Activated CD8-positive, alpha-beta T cell treated with anti-CD3 and anti-CD28 coated beads for 36 hours (primary cell): ENCODE measurements around the gene GGACT. TPM values are rescaled to one million over a fixed set of nuclear protein-coding genes. Genes with fewer than 3 reads are reported as not detected.
"Not testable (repeated sequence)": the region's sequence is repeated elsewhere in the genome, so short reads cannot be mapped to it uniquely, and the experiment has no call there.

Experiments
- ATAC-seq: fragments of 200-7000 bp; cut with Tn5 transposase; one replicate; pipeline ENCODE4 v1.10.0; 2021; ENCODE audit warnings: mild to moderate bottlenecking, moderate library complexity
- CTCF ChIA-PET: fragments of 350-600 bp; sonication (Branson Sonifier 250); formaldehyde crosslinking; loops from one replicate; lab custom pipeline; 2021; ENCODE audit warnings: antibody characterized with exemption; lab: Charles Lee
- POLR2A ChIA-PET: fragments of 350-600 bp; sonication (Branson Sonifier 250); formaldehyde crosslinking; loops from one replicate; lab custom pipeline; 2021; ENCODE audit warnings: antibody characterized with exemption; lab: Charles Lee
- DNase-seq: peaks from one replicate; pipeline ENCODE4 v3.0.0-alpha.2; 2020
- H3K27ac Mint-ChIP-seq: one replicate; pipeline ENCODE4 v1.8.0; 2021; ENCODE audit warnings: mild to moderate bottlenecking, mixed read lengths
- H3K27me3 Mint-ChIP-seq: one replicate; pipeline ENCODE4 v1.8.0; 2021; ENCODE audit warnings: mixed read lengths
- H3K36me3 Mint-ChIP-seq: one replicate; pipeline ENCODE4 v1.8.0; 2021; ENCODE audit warnings: low read depth, mixed read lengths
- H3K4me1 Mint-ChIP-seq: one replicate; pipeline ENCODE4 v1.8.0; 2021; ENCODE audit warnings: low read depth, mixed read lengths
- H3K4me3 Mint-ChIP-seq: one replicate; pipeline ENCODE4 v1.8.0; 2021; ENCODE audit warnings: mild to moderate bottlenecking, moderate library complexity, mixed read lengths
- H3K9me3 Mint-ChIP-seq: one replicate; pipeline ENCODE4 v1.8.0; 2021; ENCODE audit warnings: mixed read lengths
- intact Hi-C: fragments of 100-400 bp; cut with micrococcal nuclease; formaldehyde crosslinking; loops from one replicate; pipeline ENCODE4 v1.10.0; 2022
- total RNA-seq, 2 experiments: library from RNA; stranded (reverse); gene quantifications; one replicate each; pipeline ENCODE4 v1.2.3, GENCODE V29; 2021
- TF ChIP-seq, protein P1 (sequence below): fragments of 200-600 bp; IDR thresholded peaks from one replicate; pipeline ENCODE4 v1.8.0; 2022; ENCODE audit warnings: antibody characterized with exemption, mild to moderate bottlenecking

Gene GGACT
- total RNA-seq, 2 experiments from 2014 or later, result 4.0 to 5.3 TPM

DNA sequence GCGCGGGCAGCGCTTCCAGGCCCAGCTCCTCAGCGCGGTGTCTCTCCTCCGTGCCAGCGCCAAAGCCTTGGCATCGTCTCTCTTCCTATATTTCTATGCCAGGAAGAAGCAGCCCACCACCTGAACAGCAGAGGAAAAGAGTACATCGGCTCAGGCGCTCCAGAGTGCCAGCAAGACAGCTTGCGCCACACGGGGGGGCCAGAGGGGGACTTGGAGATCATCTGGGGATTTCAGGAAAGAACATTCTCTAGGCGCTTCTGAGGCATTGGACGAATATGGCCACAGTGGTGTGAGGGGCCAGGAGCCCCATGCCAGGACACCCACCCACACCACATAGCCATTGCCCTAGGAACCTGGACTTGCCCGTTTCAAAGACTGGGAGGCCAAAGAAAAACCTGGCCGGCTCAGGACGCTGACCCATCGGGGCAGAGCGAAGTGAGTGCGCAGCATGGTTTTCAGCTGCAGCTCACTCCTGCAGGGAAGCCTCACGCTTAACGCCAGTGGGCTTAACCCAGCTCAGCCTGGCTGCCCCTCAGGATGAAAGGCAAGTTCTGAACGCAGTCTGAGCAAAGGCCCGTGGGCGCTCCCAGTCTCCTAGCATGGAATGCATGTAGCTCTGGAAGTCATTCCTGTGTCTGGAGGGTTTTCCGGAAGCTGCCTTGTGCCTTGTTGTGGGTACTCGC lies 62.1 kb downstream of the GGACT start:
- H3K36me3 Mint-ChIP-seq, result no peaks in the 10 kb centered on the region
- no peaks in the 10 kb centered on the region for H3K9me3 Mint-ChIP-seq
- DNase-seq (no peak), ATAC-seq (no peak)
- ChIA-PET POLR2A (no interaction called here), CTCF (interaction anchor here (0.9 to 2.6 kb wide), 2 partner anchors 9 to 12 kb away, joined by 3 to 8 read pairs; no protein-coding TSS in a partner anchor)
- H3K4me1 Mint-ChIP-seq, result peaks cover 6% of the 10 kb centered on the region
- H3K27me3 Mint-ChIP-seq, result no peaks in the 10 kb centered on the region
- TF ChIP-seq, protein P1, sequence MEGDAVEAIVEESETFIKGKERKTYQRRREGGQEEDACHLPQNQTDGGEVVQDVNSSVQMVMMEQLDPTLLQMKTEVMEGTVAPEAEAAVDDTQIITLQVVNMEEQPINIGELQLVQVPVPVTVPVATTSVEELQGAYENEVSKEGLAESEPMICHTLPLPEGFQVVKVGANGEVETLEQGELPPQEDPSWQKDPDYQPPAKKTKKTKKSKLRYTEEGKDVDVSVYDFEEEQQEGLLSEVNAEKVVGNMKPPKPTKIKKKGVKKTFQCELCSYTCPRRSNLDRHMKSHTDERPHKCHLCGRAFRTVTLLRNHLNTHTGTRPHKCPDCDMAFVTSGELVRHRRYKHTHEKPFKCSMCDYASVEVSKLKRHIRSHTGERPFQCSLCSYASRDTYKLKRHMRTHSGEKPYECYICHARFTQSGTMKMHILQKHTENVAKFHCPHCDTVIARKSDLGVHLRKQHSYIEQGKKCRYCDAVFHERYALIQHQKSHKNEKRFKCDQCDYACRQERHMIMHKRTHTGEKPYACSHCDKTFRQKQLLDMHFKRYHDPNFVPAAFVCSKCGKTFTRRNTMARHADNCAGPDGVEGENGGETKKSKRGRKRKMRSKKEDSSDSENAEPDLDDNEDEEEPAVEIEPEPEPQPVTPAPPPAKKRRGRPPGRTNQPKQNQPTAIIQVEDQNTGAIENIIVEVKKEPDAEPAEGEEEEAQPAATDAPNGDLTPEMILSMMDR, result no peak
- H3K27ac Mint-ChIP-seq, result no peak overlapping the region
- intact Hi-C loops, result no loop called here
- no peak overlapping the region for H3K4me3 Mint-ChIP-seq

DNA sequence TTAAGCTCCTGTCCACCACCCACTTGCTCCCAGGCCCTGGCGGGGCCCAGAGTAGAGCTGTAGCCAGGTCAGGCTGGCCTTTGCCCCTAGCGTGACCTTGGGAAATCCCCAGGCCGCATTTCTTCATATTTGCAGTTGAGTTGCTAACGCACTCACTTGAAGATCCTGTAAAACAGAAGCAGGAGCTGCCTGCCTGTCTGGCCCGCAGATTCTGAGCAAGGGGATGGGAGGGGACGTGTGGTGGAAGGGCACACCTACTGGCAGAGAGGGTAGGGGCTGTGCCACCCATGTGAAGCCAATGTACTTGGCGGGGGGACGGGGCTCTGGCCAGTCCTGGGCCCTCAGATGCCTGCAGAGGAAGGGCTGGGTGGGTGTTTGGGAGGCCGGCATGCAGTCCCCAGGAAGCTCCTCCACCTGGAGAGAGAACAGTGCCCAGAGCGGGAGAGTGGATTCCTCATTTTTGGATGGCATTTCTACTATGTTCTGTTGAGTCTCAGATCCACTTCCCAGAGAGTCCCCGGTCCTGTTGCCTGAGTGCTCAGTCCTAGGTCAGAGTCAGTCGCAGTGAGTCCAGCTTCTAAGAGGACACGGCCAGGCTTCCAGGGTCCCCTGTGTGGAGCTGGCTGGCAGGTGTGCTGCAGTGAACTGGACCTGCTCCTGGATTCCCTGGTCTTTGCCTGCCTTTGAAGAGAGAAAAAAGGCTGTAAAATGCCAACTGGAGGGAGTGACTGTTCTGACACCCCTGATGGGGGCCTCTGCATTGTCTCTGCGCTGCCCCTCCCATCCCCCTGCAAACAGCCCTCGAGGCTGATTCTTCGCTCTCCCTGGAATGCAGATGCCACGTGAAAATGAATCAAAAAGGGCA lies 62.9 kb downstream of the GGACT start:
- DNase-seq (no peak), ATAC-seq (no peak)
- Mint-ChIP-seq H3K4me3 (no peak overlapping the region), H3K27ac (no peak overlapping the region), H3K4me1 (peaks cover 8% of the 10 kb centered on the region), H3K36me3 (no peaks in the 10 kb centered on the region), H3K9me3 (no peaks in the 10 kb centered on the region), H3K27me3 (no peaks in the 10 kb centered on the region)
- TF ChIP-seq, protein P1, result no peak
- intact Hi-C loops, result no loop called here
- CTCF ChIA-PET, result interaction anchor here (2.6 kb wide), 1 partner anchor 11 kb away, joined by 8 read pairs; no protein-coding TSS in a partner anchor
- POLR2A ChIA-PET, result no interaction called here

DNA sequence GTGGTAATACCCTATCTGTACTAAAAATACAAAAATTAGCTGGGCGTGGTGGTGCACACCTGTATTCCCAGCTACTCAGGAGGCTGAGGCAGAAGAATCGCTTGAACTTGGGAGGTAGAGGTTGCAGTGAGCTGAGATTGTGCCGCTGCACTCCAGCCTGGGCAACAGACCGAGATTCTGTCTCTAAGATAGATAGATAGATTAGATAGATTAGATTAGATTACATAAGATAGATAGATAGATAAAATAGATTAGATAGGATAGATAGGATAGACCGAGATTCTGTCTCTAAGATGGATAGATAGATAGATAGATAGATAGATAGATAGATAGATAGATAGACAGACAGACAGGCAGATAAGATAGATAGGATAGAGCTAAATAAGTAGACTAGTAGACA lies 63.9 kb downstream of the GGACT start:
- CTCF ChIA-PET, result interaction anchor here (2.0 kb wide), 1 partner anchor 10 kb away, joined by 7 read pairs; no protein-coding TSS in a partner anchor
- intact Hi-C loops, H3K27ac Mint-ChIP-seq, H3K36me3 Mint-ChIP-seq, H3K27me3 Mint-ChIP-seq, ATAC-seq, H3K4me3 Mint-ChIP-seq, DNase-seq, H3K4me1 Mint-ChIP-seq, H3K9me3 Mint-ChIP-seq, POLR2A ChIA-PET: not testable (repeated sequence)

DNA sequence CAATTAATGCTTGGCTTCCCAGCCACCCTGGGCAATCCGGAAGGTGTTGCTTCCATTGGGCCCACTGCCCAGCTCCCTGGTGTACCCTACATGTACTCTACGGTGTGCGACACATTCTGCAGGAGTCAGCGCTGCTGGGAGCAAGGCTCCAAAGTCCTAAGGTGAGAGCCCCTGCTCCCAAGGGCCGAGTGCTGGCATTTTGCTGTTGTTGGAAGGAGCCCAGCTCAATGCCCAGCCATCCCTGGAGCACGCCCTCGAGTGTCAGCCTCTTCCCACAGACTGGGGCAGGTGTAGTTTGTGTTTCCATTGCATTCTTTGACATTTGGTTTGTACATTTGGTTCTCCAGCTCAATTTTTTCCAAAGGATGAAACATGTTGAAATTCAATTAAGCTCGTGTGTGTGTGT lies 64.6 kb downstream of the GGACT start:
- Mint-ChIP-seq H3K36me3 (no peaks in the 10 kb centered on the region), H3K4me1 (peaks cover 8% of the 10 kb centered on the region), H3K27ac (no peak overlapping the region), H3K4me3 (no peak overlapping the region), H3K9me3 (no peaks in the 10 kb centered on the region), H3K27me3 (no peaks in the 10 kb centered on the region)
- DNase-seq, result no peak
- ChIA-PET POLR2A (no interaction called here), CTCF (interaction anchor here (2.0 kb wide), 1 partner anchor 9 kb away, joined by 7 read pairs; no protein-coding TSS in a partner anchor)
- ATAC-seq, result no peak
- intact Hi-C loops, result no loop called here
- TF ChIP-seq, protein P1, result no peak

DNA sequence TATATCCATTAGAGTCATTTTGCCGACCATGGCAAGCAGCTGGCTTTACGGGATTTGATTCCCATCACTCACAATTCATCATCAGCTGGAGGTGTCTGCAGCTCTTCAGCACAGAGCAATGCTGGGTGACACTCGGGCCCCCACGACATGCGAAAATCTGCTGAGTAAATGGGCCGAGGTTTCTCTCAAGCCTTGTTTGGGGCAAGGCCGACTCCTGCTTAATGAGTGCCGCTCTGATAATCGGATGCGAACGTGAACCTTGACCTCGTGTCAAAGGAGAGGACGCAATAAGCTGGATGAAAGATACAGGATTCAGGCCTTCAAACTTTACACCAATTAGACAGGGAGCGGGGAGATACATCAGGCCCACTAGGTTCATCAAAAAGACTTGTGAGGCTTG lies 65.2 kb downstream of the GGACT start:
- Mint-ChIP-seq H3K27ac (no peak overlapping the region), H3K4me3 (no peak overlapping the region), H3K9me3 (no peaks in the 10 kb centered on the region), H3K36me3 (no peaks in the 10 kb centered on the region), H3K27me3 (no peaks in the 10 kb centered on the region), H3K4me1 (peaks cover 8% of the 10 kb centered on the region)
- DNase-seq (no peak), ATAC-seq (no peak)
- POLR2A ChIA-PET, result no interaction called here
- CTCF ChIA-PET, result interaction anchor here (1.2 to 2.0 kb wide), 3 partner anchors 8 to 61 kb away, joined by 3 to 7 read pairs (median 6); no protein-coding TSS in a partner anchor
- intact Hi-C loops, result no loop called here
- TF ChIP-seq, protein P1, result no peak
